Mesendoderm (in vitro differentiated cells): ENCODE data around the gene OR13J1.

Experiments used
- DNase-seq: peaks from one replicate; pipeline ENCODE4 v3.0.0; 2013
- H2AK5ac ChIP-seq: 2 replicates; pipeline ENCODE4 v1.6.1; 2013; ENCODE audit warnings: low read length, inconsistent platforms
- H2BK120ac ChIP-seq: 2 replicates; pipeline ENCODE4 v1.6.1; 2013; ENCODE audit warnings: low read depth, mild to moderate bottlenecking, low read length, moderate library complexity, mixed read lengths
- H2BK15ac ChIP-seq: replicated peaks from 2 replicates; pipeline ENCODE4 v1.6.1; 2013; ENCODE audit warnings: low read depth, mild to moderate bottlenecking, moderate library complexity
- H2BK5ac ChIP-seq: 2 replicates; pipeline ENCODE4 v1.6.1; 2013; ENCODE audit warnings: low read length, inconsistent platforms
- H3K18ac ChIP-seq: 2 replicates; pipeline ENCODE4 v1.6.1; 2013; ENCODE audit warnings: mild to moderate bottlenecking, low read length, mixed read lengths
- H3K23ac ChIP-seq: one replicate; pipeline ENCODE4 v1.6.1; 2013; ENCODE audit warnings: low read length
- H3K27ac ChIP-seq: 2 replicates; pipeline ENCODE4 v1.5.1; 2013; ENCODE audit warnings: low read depth, mild to moderate bottlenecking, inconsistent platforms, low read length, moderate library complexity
- H3K27me3 ChIP-seq: 2 replicates; pipeline ENCODE4 v1.6.1; 2013; ENCODE audit warnings: low read length, control low read depth, mild to moderate bottlenecking, inconsistent platforms; ENCODE audit not compliant: insufficient read depth, poor library complexity
- H3K36me3 ChIP-seq: 2 replicates; pipeline ENCODE4 v1.6.1; 2013; ENCODE audit warnings: low read length, inconsistent platforms; ENCODE audit not compliant: control insufficient read depth, insufficient read depth
- H3K4ac ChIP-seq: one replicate; pipeline ENCODE4 v1.6.1; 2013; ENCODE audit warnings: low read depth, mild to moderate bottlenecking, low read length, moderate library complexity
- H3K4me1 ChIP-seq: 2 replicates; pipeline ENCODE4 v1.6.1; 2013; ENCODE audit warnings: low read depth, low read length, inconsistent platforms; ENCODE audit not compliant: control insufficient read depth
- H3K4me2 ChIP-seq: 2 replicates; pipeline ENCODE4 v1.6.1; 2013; ENCODE audit warnings: low read length
- H3K4me3 ChIP-seq: 2 replicates; pipeline ENCODE4 v1.5.1; 2013; ENCODE audit warnings: mild to moderate bottlenecking, low read length
- H3K56ac ChIP-seq: one replicate; pipeline ENCODE4 v1.6.1; 2013; ENCODE audit warnings: low read length
- H3K79me1 ChIP-seq: 2 replicates; pipeline ENCODE4 v1.6.1; 2013; ENCODE audit warnings: low read length, inconsistent platforms
- H3K79me2 ChIP-seq: 2 replicates; pipeline ENCODE4 v1.6.1; 2013; ENCODE audit warnings: mild to moderate bottlenecking, low read length; ENCODE audit not compliant: control insufficient read depth, insufficient read depth
- H3K9ac ChIP-seq: 2 replicates; pipeline ENCODE4 v1.6.1; 2013; ENCODE audit warnings: low read length, inconsistent platforms
- H4K5ac ChIP-seq: one replicate; pipeline ENCODE4 v1.6.1; 2013; ENCODE audit warnings: low read length
- H4K8ac ChIP-seq: one replicate; pipeline ENCODE4 v1.6.1; 2013; ENCODE audit warnings: low read depth, mild to moderate bottlenecking, control low read depth, low read length, moderate library complexity
- WGBS: extraction: QIAGEN DNeasy Blood & Tissue Kit; methylation state at CpG from one replicate; pipeline ENCODE4 v1.1.7; 2013; ENCODE audit warnings: low lambda C conversion rate, missing lambda C conversion rate; ENCODE audit not compliant: insufficient coverage; ENCODE audit errors: extremely low coverage; 5-methylcytosine and 5-hydroxymethylcytosine counted together

OR13J1 gene

GRCh38 chr9:35909687-35910612, 39.7 kb upstream of the OR13J1 start:
- H3K56ac ChIP-seq: peak overlapping the region; percentile 70
- no peak overlapping the region for H2BK5ac ChIP-seq
- no peaks in the 10 kb centered on the region for H3K79me2 ChIP-seq
- no peak overlapping the region for H2AK5ac ChIP-seq
- H2BK120ac ChIP-seq: no peak overlapping the region
- no peak overlapping the region for H3K27ac ChIP-seq
- H3K4me1 ChIP-seq: peaks cover 21% of the 10 kb centered on the region
- H3K27me3 ChIP-seq: no peaks in the 10 kb centered on the region
- H3K79me1 ChIP-seq: no peaks in the 10 kb centered on the region
- H3K4me2 ChIP-seq: no peak overlapping the region
- no peaks in the 10 kb centered on the region for H3K36me3 ChIP-seq
- H4K5ac ChIP-seq: no peak overlapping the region
- no peak overlapping the region for H3K4me3 ChIP-seq
- H2BK15ac ChIP-seq: no peak overlapping the region
- no peak overlapping the region for H4K8ac ChIP-seq
- no peak overlapping the region for H3K4ac ChIP-seq
- peak; percentile 53 for DNase-seq
- H3K23ac ChIP-seq: no peak overlapping the region
- no peak overlapping the region for H3K9ac ChIP-seq
- H3K18ac ChIP-seq: no peak overlapping the region
- WGBS: no CpG with 5 or more reads among the region's 34 CpGs

- Histone ChIP-seq H2BK5ac (peak within 1 kb of the TSS; percentile 61), H3K27ac (peak within 1 kb of the TSS; percentile 57), H2AK5ac (no peak within 1 kb of the TSS), H2BK120ac (peak within 1 kb of the TSS; percentile 36), H3K23ac (peak within 1 kb of the TSS; percentile 30), H3K4me2 (peak within 1 kb of the TSS; percentile 2), H3K4me3 (no peak within 1 kb of the TSS), H3K56ac (peak within 1 kb of the TSS; percentile 78), H2BK15ac (no peak within 1 kb of the TSS), H3K9ac (peak within 1 kb of the TSS; percentile 40), H4K5ac (peak within 1 kb of the TSS; percentile 66), H4K8ac (no peak within 1 kb of the TSS), H3K27me3 (no peaks in the 10 kb centered on the region), H3K36me3 (no peaks in the 10 kb centered on the region), H3K4me1 (peaks cover 21% of the 10 kb centered on the region), H3K4ac (no peak within 1 kb of the TSS), H3K79me1 (no peaks in the 10 kb centered on the region), H3K18ac (peak within 1 kb of the TSS; percentile 14), H3K79me2 (no peaks in the 10 kb centered on the region)
- WGBS: no CpG with 5 or more reads among the region's 11 CpGs
- DNase-seq: peak; percentile 65
Observed at GRCh38 chr9:35909274-35909673, 39.1 kb upstream of the OR13J1 start, which contains the start of gene SPAAR. TSS of gene SPAAR (plus strand) at chr9:35909490. CDS start at chr9:35910464, 974 bp downstream.

- no CpG with 5 or more reads among the region's 9 CpGs for whole genome bisulfite sequencing
- peaks cover 21% of the 10 kb centered on the region for H3K4me1 ChIP-seq
- no peak overlapping the region for H3K4me3 ChIP-seq
- H3K4me2 ChIP-seq: peak overlapping the region; percentile 2
- H3K56ac ChIP-seq: peak overlapping the region; percentile 78
- H3K27me3 ChIP-seq: no peaks in the 10 kb centered on the region
- no peak overlapping the region for H2AK5ac ChIP-seq
- H2BK120ac ChIP-seq: peak overlapping the region; percentile 36
- H3K27ac ChIP-seq: peak overlapping the region; percentile 57
- no peak overlapping the region for H3K4ac ChIP-seq
- peak; percentile 51 for DNase-seq
- peak overlapping the region; percentile 40 for H3K9ac ChIP-seq
- peak overlapping the region; percentile 66 for H4K5ac ChIP-seq
- no peak overlapping the region for H4K8ac ChIP-seq
- peak overlapping the region; percentile 30 for H3K23ac ChIP-seq
- H3K79me2 ChIP-seq: no peaks in the 10 kb centered on the region
- H3K18ac ChIP-seq: peak overlapping the region; percentile 14
- H3K79me1 ChIP-seq: no peaks in the 10 kb centered on the region
- no peak overlapping the region for H2BK15ac ChIP-seq
- H2BK5ac ChIP-seq: peak overlapping the region; percentile 61
- no peaks in the 10 kb centered on the region for H3K36me3 ChIP-seq
Observed at GRCh38 chr9:35908504-35909125, 38.4 kb upstream of the OR13J1 start.

DNA sequence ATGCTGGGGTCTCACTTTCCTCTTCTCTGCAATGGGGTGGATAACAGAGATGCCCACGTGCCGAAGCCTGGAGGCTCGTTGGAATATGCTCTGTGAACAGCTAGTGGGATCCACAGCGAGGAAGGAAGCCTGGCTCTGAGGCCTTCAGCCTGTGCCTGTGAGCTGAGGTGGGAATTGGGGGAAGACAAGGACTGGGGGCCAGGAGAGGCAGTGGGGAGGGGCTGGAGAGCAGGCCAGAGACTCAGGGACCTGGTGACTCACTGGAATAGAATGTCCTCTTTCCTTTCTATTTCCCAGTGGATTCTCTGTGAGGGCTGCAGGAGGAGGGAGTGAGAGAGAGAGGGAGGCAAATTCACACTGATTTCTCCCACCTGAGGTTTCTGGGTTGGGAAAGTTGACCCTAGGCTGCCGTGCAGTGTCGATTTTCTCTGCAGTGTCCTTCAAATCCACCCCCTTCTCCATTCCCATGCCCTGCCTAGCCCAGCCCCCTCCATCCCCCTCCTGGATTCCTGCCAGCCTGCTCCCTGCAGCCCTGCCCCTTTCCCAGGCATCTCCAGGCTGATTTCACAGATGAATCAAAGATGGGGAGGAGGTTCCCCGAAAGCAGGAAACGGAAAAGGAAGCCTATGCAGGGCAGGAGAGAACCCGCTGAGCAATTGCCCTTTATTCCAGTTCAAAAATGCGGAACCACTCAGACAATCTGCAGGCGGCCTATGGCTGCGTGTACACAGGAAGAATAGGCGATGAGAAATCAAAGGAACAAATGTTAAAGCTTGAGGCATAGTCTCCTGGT, 37.7 kb upstream of the OR13J1 start:
- Histone ChIP-seq H3K4me2 (peak overlapping the region; percentile 21), H2BK5ac (peak overlapping the region; percentile 92), H3K36me3 (no peaks in the 10 kb centered on the region), H3K79me1 (no peaks in the 10 kb centered on the region), H3K4me1 (peaks cover 21% of the 10 kb centered on the region), H2BK15ac (no peak overlapping the region), H3K56ac (peak overlapping the region; percentile 79), H3K27me3 (no peaks in the 10 kb centered on the region), H3K9ac (peak overlapping the region; percentile 64), H3K27ac (peak overlapping the region; percentile 57), H4K8ac (no peak overlapping the region), H3K18ac (peak overlapping the region; percentile 61), H2AK5ac (no peak overlapping the region), H3K79me2 (no peaks in the 10 kb centered on the region), H4K5ac (peak overlapping the region; percentile 66), H3K4me3 (no peak overlapping the region), H3K23ac (peak overlapping the region; percentile 59), H3K4ac (peak overlapping the region; percentile 40), H2BK120ac (peak overlapping the region; percentile 36)
- peak; percentile 96 for DNase-seq
- WGBS: no CpG with 5 or more reads among the region's 13 CpGs

- no peaks in the 10 kb centered on the region for H3K79me1 ChIP-seq
- peak overlapping the region; percentile 92 for H2BK5ac ChIP-seq
- peak overlapping the region; percentile 40 for H3K4ac ChIP-seq
- H3K4me2 ChIP-seq: no peak overlapping the region
- no peak overlapping the region for H4K5ac ChIP-seq
- H2BK15ac ChIP-seq: no peak overlapping the region
- H2BK120ac ChIP-seq: peak overlapping the region; percentile 10
- WGBS: no CpG with 5 or more reads among the region's 14 CpGs
- peak overlapping the region; percentile 61 for H3K18ac ChIP-seq
- H3K56ac ChIP-seq: peak overlapping the region; percentile 79
- H3K27me3 ChIP-seq: no peaks in the 10 kb centered on the region
- peak; percentile 53 for DNase-seq
- no peak overlapping the region for H4K8ac ChIP-seq
- peak overlapping the region; percentile 59 for H3K23ac ChIP-seq
- H3K36me3 ChIP-seq: no peaks in the 10 kb centered on the region
- H3K27ac ChIP-seq: peak overlapping the region; percentile 57
- H3K4me1 ChIP-seq: peaks cover 21% of the 10 kb centered on the region
- H3K79me2 ChIP-seq: no peaks in the 10 kb centered on the region
- H3K9ac ChIP-seq: peak overlapping the region; percentile 64
- no peak overlapping the region for H2AK5ac ChIP-seq
- no peak overlapping the region for H3K4me3 ChIP-seq
Observed at GRCh38 chr9:35906923-35907699, 36.9 kb upstream of the OR13J1 start.
